ENCODE data around the gene PDIA3. TPM values are rescaled to one million over a fixed set of nuclear protein-coding genes. Genes with fewer than 3 reads are reported as not detected.
"Not testable (repeated sequence)": the region's sequence is repeated elsewhere in the genome, so short reads cannot be mapped to it uniquely, and the experiment has no call there.

Gene PDIA3
- total RNA-seq, 4 donors from 2014 or later: 99.0 to 143 (median 132) TPM

- ATAC-seq (ENCODE audit: low FRiP score) (peak; percentile 88), DNase-seq (ENCODE audit: low spot score) (peak; percentile 77)
- TF ChIP-seq CTCF (IDR thresholded peaks at IDR 0.05): no peak
These were observed 54.3 kb downstream of the PDIA3 start, which contains the start of gene HYPK for GRCh38 chr15:43800286-43801141. Gene HYPK (plus strand): TSS chr15:43800599. CDS start chr15:43800623, 24 bp downstream.

- DNase-seq (ENCODE audit: low spot score); ATAC-seq (ENCODE audit: low FRiP score): not testable (repeated sequence)
These were observed 56.4 kb downstream of the PDIA3 start for GRCh38 chr15:43802676-43803075.

GRCh38 chr15:43808435-43808950 lies 62.3 kb downstream of the PDIA3 start:
- DNase-seq (ENCODE audit: low spot score) (no peak), ATAC-seq (ENCODE audit: low FRiP score) (no peak)
- TF ChIP-seq CTCF (IDR thresholded peaks at IDR 0.05): no peak

- TF ChIP-seq CTCF (IDR thresholded peaks at IDR 0.05): no peak
- ATAC-seq (ENCODE audit: low FRiP score): no peak
- no peak for DNase-seq (ENCODE audit: low spot score)
These were observed 62.9 kb downstream of the PDIA3 start for GRCh38 chr15:43808960-43809678.

- DNase-seq (ENCODE audit: low spot score); ATAC-seq (ENCODE audit: low FRiP score): not testable (repeated sequence)
These were observed 68.8 kb downstream of the PDIA3 start for GRCh38 chr15:43815064-43815463.

- no peak for ATAC-seq (ENCODE audit: low FRiP score)
- no peak for TF ChIP-seq CTCF (IDR thresholded peaks at IDR 0.05)
- DNase-seq (ENCODE audit: low spot score): no peak
These were observed 75.3 kb downstream of the PDIA3 start for GRCh38 chr15:43821505-43821904.

Small RNA genes lying within 50 kb of the gene (small RNA-seq; reads per million reads assigned to genes)
- gene MIR1282 (not detected), gene RNU6-353P (not detected), gene RNU6-354P (not detected)

Other genes starting within 250 kb of the PDIA3 start
- gene MAP1A, start 228.8 kb upstream of the PDIA3 start, total RNA-seq: 10 to 100 TPM in 1 of 4 donors, 1 to 10 TPM in 3; 2.5 to 10.9 (median 5.3) TPM
- gene PPIP5K1, start 156.2 kb upstream of the PDIA3 start, total RNA-seq: 10 to 100 TPM; 18.2 to 46.8 (median 24.7) TPM
- gene CKMT1B, start 152.4 kb upstream of the PDIA3 start, total RNA-seq: 1 to 10 TPM in 3 of 4 donors, under 1 TPM in 1; 0.95 to 3.0 (median 2.6) TPM
- gene STRC, start 127.6 kb upstream of the PDIA3 start, total RNA-seq: under 1 TPM; 0.24 to 0.47 (median 0.39) TPM
- gene CATSPER2, start 97.6 kb upstream of the PDIA3 start, total RNA-seq: 1 to 10 TPM; 1.3 to 3.2 (median 2.0) TPM
- 1 to 10 TPM in 3 of 4 donors, under 1 TPM in 1; 0.79 to 3.8 (median 1.6) TPM for gene CKMT1A, start 52.6 kb upstream of the PDIA3 start, total RNA-seq
- gene ELL3, start 30.5 kb downstream of the PDIA3 start, total RNA-seq: 1 to 10 TPM; 1.1 to 7.1 (median 2.4) TPM
- 100 to 1,000 TPM; 790 to 927 (median 897) TPM for gene SERF2, start 45.9 kb downstream of the PDIA3 start, total RNA-seq
- gene SERINC4, start 53.8 kb downstream of the PDIA3 start, total RNA-seq: not detected
- gene HYPK, start 54.2 kb downstream of the PDIA3 start, total RNA-seq: 10 to 100 TPM; 10.2 to 19.0 (median 14.8) TPM
- 10 to 100 TPM; 13.9 to 18.0 (median 14.4) TPM for gene MFAP1, start 78.3 kb downstream of the PDIA3 start, total RNA-seq
- gene WDR76, start 80.6 kb downstream of the PDIA3 start, total RNA-seq: 1 to 10 TPM; 2.0 to 9.9 (median 3.2) TPM

Measured in omental fat pad (tissue), 4 donors.